Uterus (tissue), 2 donors: ENCODE measurements around the gene CC2D1A.

ENCODE experiments used
- POLR2A ChIP-seq, 2 donors: fragments of 450-650 bp; IDR thresholded peaks; one replicate each; pipeline ENCODE4 v1.6.1; 2016; ENCODE audit warnings: antibody characterized with exemption in 2 of 2, mild to moderate bottlenecking in 1 of 2, moderate library complexity in 1 of 2
- TF ChIP-seq, protein P1 (sequence below), 4 experiments: fragments of 200-600 bp in 2 of 4; fragments of 450-650 bp in 2 of 4; sonication (generic) in 2 of 4; IDR thresholded peaks; one replicate each; pipeline ENCODE4 v1.5.1; 2016 to 2019; ENCODE audit warnings: antibody characterized with exemption in 4 of 4, mild to moderate bottlenecking in 2 of 4, moderate library complexity in 1 of 4

DNA sequence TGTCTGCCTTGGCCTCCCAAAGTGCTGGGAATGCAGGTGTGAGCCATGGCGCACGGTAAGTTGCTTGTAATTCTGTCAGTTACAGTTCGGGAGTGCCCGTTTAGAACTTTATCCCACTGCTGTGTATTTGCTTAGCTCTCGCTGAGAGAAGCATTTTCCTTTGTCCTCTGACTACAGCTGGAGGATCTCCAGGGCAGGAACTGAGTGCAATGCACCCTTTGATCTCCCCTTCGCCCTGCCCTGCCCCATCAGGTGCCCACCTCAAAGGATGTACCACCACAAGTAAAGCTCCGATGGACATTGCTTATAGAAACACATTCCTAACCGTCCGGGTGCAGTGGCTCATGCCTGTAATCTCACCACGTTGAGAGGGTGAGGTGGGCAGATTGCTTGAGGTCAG is 6.6 kb upstream of the CC2D1A start:
- TF ChIP-seq, protein P1, sequence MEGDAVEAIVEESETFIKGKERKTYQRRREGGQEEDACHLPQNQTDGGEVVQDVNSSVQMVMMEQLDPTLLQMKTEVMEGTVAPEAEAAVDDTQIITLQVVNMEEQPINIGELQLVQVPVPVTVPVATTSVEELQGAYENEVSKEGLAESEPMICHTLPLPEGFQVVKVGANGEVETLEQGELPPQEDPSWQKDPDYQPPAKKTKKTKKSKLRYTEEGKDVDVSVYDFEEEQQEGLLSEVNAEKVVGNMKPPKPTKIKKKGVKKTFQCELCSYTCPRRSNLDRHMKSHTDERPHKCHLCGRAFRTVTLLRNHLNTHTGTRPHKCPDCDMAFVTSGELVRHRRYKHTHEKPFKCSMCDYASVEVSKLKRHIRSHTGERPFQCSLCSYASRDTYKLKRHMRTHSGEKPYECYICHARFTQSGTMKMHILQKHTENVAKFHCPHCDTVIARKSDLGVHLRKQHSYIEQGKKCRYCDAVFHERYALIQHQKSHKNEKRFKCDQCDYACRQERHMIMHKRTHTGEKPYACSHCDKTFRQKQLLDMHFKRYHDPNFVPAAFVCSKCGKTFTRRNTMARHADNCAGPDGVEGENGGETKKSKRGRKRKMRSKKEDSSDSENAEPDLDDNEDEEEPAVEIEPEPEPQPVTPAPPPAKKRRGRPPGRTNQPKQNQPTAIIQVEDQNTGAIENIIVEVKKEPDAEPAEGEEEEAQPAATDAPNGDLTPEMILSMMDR (IDR thresholded peaks at IDR 0.05) = no peak
- no peak for TF ChIP-seq POLR2A (IDR thresholded peaks at IDR 0.05)
